PC-3 (cell line): ENCODE results near the gene KAZN.

Source experiments
- EZH2 ChIP-seq: fragments of 300-600 bp; sonication (generic); IDR thresholded peaks from one replicate; pipeline ENCODE4 v1.6.1; 2017; ENCODE audit warnings: antibody characterized with exemption, mild to moderate bottlenecking, low read length; ENCODE audit not compliant: unreplicated experiment
- EZH2phosphoT487 ChIP-seq: fragments of 300-600 bp; sonication (generic); IDR thresholded peaks from 2 replicates; pipeline ENCODE4 v1.6.1; 2018; ENCODE audit warnings: mild to moderate bottlenecking, antibody characterized with exemption, low read length, borderline replicate concordance
- TF ChIP-seq, protein P1 (sequence below): fragments of 300-600 bp; sonication (generic); conservative IDR thresholded peaks from 2 replicates; pipeline ENCODE4 v1.5.1; 2017; ENCODE audit warnings: antibody characterized with exemption, low read depth, mild to moderate bottlenecking, low read length

DNA sequence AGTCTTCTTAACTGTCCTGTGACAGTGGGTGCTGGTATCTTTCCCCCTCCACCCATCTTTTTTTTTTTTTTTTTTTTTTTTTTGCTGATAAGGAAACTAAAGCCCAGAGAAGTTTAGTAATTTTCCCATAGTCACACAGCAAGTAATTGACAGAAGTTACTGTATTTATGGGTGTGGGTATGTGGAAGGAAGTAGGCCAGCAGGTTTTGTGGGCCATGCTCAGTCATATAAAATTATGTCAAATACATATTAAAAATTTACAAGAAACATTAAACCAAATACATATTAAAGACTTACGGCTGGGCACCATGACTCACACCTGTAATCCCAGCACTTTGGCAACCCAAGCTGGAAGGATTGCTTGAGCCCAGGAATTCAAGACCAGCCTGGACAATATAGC is 51.5 kb downstream of the KAZN start:
- TF ChIP-seq, protein P1, sequence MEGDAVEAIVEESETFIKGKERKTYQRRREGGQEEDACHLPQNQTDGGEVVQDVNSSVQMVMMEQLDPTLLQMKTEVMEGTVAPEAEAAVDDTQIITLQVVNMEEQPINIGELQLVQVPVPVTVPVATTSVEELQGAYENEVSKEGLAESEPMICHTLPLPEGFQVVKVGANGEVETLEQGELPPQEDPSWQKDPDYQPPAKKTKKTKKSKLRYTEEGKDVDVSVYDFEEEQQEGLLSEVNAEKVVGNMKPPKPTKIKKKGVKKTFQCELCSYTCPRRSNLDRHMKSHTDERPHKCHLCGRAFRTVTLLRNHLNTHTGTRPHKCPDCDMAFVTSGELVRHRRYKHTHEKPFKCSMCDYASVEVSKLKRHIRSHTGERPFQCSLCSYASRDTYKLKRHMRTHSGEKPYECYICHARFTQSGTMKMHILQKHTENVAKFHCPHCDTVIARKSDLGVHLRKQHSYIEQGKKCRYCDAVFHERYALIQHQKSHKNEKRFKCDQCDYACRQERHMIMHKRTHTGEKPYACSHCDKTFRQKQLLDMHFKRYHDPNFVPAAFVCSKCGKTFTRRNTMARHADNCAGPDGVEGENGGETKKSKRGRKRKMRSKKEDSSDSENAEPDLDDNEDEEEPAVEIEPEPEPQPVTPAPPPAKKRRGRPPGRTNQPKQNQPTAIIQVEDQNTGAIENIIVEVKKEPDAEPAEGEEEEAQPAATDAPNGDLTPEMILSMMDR: no peak
- TF ChIP-seq EZH2: no peak
- no peak for TF ChIP-seq EZH2phosphoT487
